HCT116 (cell line): ENCODE measurements around the gene SLC15A3. TPM values are rescaled to one million over a fixed set of nuclear protein-coding genes. Genes with fewer than 3 reads are reported as not detected.

ENCODE experiments used
- ATAC-seq: fragments of 200-7000 bp; cut with Tn5 transposase; 2 replicates; pipeline ENCODE4 v1.9.1; 2020; ENCODE audit warnings: mild to moderate bottlenecking, moderate library complexity
- BruUV-seq: library from RNA; stranded (reverse); fragments of 400-500 nt; replicated peaks from 2 replicates; lab custom pipeline; 2021; lab: Mats Ljungman, UMichigan
- CTCF ChIA-PET: fragments of 300-600 bp; sonication (Branson Sonifier 250); formaldehyde crosslinking; loops from one replicate; lab custom pipeline; 2021; ENCODE audit warnings: antibody characterized with exemption; lab: Charles Lee
- POLR2A ChIA-PET: fragments of 300-600, 350-600 bp; sonication (Branson Sonifier 250); formaldehyde crosslinking; loops from one replicate; lab custom pipeline; 2021; ENCODE audit warnings: antibody characterized with exemption; lab: Charles Lee
- RAD21 ChIA-PET, 2 experiments: fragments of 300-600 bp; sonication (Branson Sonifier 250); formaldehyde crosslinking; loops; one replicate each; lab custom pipeline; 2023; ENCODE audit warnings: low total read pairs in 2 of 2; ENCODE audit not compliant: uncharacterized antibody in 2 of 2, unreplicated experiment in 2 of 2, low non-redundant PET in 1 of 2; lab: Charles Lee
- DNase-seq: peaks from one replicate; pipeline ENCODE4 v3.0.0-alpha.2; 2010; ENCODE audit warnings: low read depth, low spot score
- H2AFZ ChIP-seq: fragments of 200-600 bp; shearing (Covaris generic), sonication (generic); 2 replicates; pipeline ENCODE4 v1.6.1; 2017; ENCODE audit warnings: low read depth, mixed run types, mixed read lengths, antibody characterized with exemption, low read length; ENCODE audit not compliant: poor library complexity, severe bottlenecking
- H3K27ac ChIP-seq: 2 replicates; pipeline ENCODE4 v1.5.1; 2012; ENCODE audit warnings: low read depth, low read length
- H3K27me3 ChIP-seq: fragments of 200-600 bp; sonication (generic); 2 replicates; pipeline ENCODE4 v1.6.1; 2016; ENCODE audit warnings: mixed run types, low read length, mixed read lengths; ENCODE audit not compliant: insufficient read depth
- H3K36me3 ChIP-seq, 2 experiments: fragments of 200-500 bp in 1 of 2; fragments of 200-600 bp in 1 of 2; sonication (Bioruptor generic) in 1 of 2; sonication (generic) in 1 of 2; 2 replicates each; pipeline versions ENCODE4 v1.5.1 to v1.6.1; 2014 to 2016; ENCODE audit warnings: low read length in 2 of 2, inconsistent platforms in 1 of 2, mixed read lengths in 1 of 2, mixed run types in 1 of 2; ENCODE audit not compliant: insufficient read depth in 2 of 2, control insufficient read depth in 1 of 2
- H3K4me1 ChIP-seq, 2 experiments: fragments of 200-600 bp in 1 of 2; sonication (generic) in 1 of 2; 2 replicates each; pipeline versions ENCODE4 v1.5.1 to v1.6.1; 2012 to 2017; ENCODE audit warnings: low read length in 2 of 2, inconsistent platforms in 1 of 2, mild to moderate bottlenecking in 1 of 2, mixed read lengths in 1 of 2, mixed run types in 1 of 2, moderate library complexity in 1 of 2; ENCODE audit not compliant: insufficient read depth in 2 of 2, control insufficient read depth in 1 of 2
- H3K4me2 ChIP-seq: fragments of 200-600 bp; sonication (generic); 2 replicates; pipeline ENCODE4 v1.6.1; 2017; ENCODE audit warnings: mixed run types, low read length, mixed read lengths
- H3K4me3 ChIP-seq, 2 experiments: fragments of 200-600 bp in 1 of 2; sonication (generic) in 1 of 2; replicated peaks in 1 of 2; 2 replicates each; pipeline ENCODE4 v1.5.1; 2011 to 2016; ENCODE audit warnings: low read length in 2 of 2, control low read depth in 1 of 2, low read depth in 1 of 2, mild to moderate bottlenecking in 1 of 2, mixed read lengths in 1 of 2, mixed run types in 1 of 2
- H3K79me2 ChIP-seq: fragments of 200-600 bp; sonication (generic); 2 replicates; pipeline ENCODE4 v1.6.1; 2017; ENCODE audit warnings: mild to moderate bottlenecking, mixed run types, low read length, moderate library complexity, mixed read lengths; ENCODE audit not compliant: insufficient read depth
- H3K9ac ChIP-seq: fragments of 200-600 bp; sonication (generic); 2 replicates; pipeline ENCODE4 v1.6.1; 2016; ENCODE audit warnings: low read length, mixed read lengths
- H3K9me2 ChIP-seq: fragments of 200-600 bp; sonication (generic), shearing (Covaris generic); 2 replicates; pipeline ENCODE4 v1.6.1; 2017; ENCODE audit warnings: mixed run types, mild to moderate bottlenecking, moderate library complexity; ENCODE audit not compliant: insufficient read depth
- H3K9me3 ChIP-seq, 2 experiments: fragments of 200-500 bp in 1 of 2; fragments of 200-600 bp in 1 of 2; sonication (Bioruptor generic) in 1 of 2; sonication (generic) in 1 of 2; 2 replicates each; pipeline ENCODE4 v1.6.1; 2014 to 2017; ENCODE audit warnings: low read length in 2 of 2, mixed read lengths in 2 of 2, inconsistent platforms in 1 of 2, low read depth in 1 of 2, mild to moderate bottlenecking in 1 of 2, mixed run types in 1 of 2, moderate library complexity in 1 of 2; ENCODE audit not compliant: control insufficient read depth in 1 of 2, insufficient read depth in 1 of 2
- H4K20me1 ChIP-seq: fragments of 200-600 bp; sonication (generic), shearing (Covaris generic); 2 replicates; pipeline ENCODE4 v1.6.1; 2017; ENCODE audit warnings: mixed run types, mild to moderate bottlenecking, moderate library complexity; ENCODE audit not compliant: insufficient read depth
- CEBPB ChIP-seq: IDR thresholded peaks from 2 replicates; pipeline ENCODE4 v1.6.1; 2012; ENCODE audit warnings: low read depth
- EZH2phosphoT487 ChIP-seq: fragments of 200-600 bp; IDR thresholded peaks from 2 replicates; pipeline ENCODE4 v1.6.1; 2018; ENCODE audit warnings: antibody characterized with exemption, borderline replicate concordance
- JUND ChIP-seq: IDR thresholded peaks from 2 replicates; pipeline ENCODE4 v1.6.1; 2012
- POLR2A ChIP-seq: IDR thresholded peaks from 2 replicates; pipeline ENCODE4 v1.7.0; 2011; ENCODE audit warnings: borderline replicate concordance; ENCODE audit not compliant: insufficient read depth, insufficient read length; ENCODE audit errors: extremely low read depth
- SIN3A ChIP-seq: IDR thresholded peaks from 2 replicates; pipeline ENCODE4 v1.6.1; 2012; ENCODE audit warnings: low read depth
- TCF7L2 ChIP-seq: IDR thresholded peaks from 2 replicates; pipeline ENCODE4 v1.7.0; 2011; ENCODE audit warnings: borderline replicate concordance, inconsistent platforms; ENCODE audit not compliant: insufficient read depth, insufficient read length; ENCODE audit errors: extremely low read depth
- ZFX ChIP-seq: fragments of 450-650 bp; IDR thresholded peaks from 2 replicates; pipeline ENCODE4 v1.6.1; 2017
- intact Hi-C: fragments of 100-400 bp; cut with micrococcal nuclease; formaldehyde crosslinking; loops from 2 replicates; pipeline ENCODE4 v1.10.0; 2022
- total RNA-seq: library from RNA; stranded (reverse); gene quantifications from one replicate; pipeline ENCODE4 v1.2.1, GENCODE V29; 2021; ENCODE audit not compliant: unreplicated experiment
- TF ChIP-seq, protein P1 (sequence below): IDR thresholded peaks from 2 replicates; pipeline ENCODE4 v1.6.1; 2012
- TF ChIP-seq, protein P2 (sequence below), 3 experiments: fragments of 200-600 bp in 1 of 3; sonication (generic) in 1 of 3; IDR thresholded peaks in 2 of 3; conservative IDR thresholded peaks in 1 of 3; 2 replicates each; pipeline ENCODE4 v1.5.1; 2012 to 2017; ENCODE audit warnings: low read depth in 2 of 3, low read length in 2 of 3, antibody characterized with exemption in 1 of 3, borderline replicate concordance in 1 of 3, control low read depth in 1 of 3, mild to moderate bottlenecking in 1 of 3, mixed read lengths in 1 of 3, mixed run types in 1 of 3, moderate library complexity in 1 of 3; ENCODE audit not compliant: insufficient read depth in 1 of 3
- TF ChIP-seq, protein P3 (sequence below): IDR thresholded peaks from 2 replicates; pipeline ENCODE4 v1.6.1; 2012

SLC15A3 gene
- total RNA-seq, 1 experiment from 2014 or later = not detected

DNA sequence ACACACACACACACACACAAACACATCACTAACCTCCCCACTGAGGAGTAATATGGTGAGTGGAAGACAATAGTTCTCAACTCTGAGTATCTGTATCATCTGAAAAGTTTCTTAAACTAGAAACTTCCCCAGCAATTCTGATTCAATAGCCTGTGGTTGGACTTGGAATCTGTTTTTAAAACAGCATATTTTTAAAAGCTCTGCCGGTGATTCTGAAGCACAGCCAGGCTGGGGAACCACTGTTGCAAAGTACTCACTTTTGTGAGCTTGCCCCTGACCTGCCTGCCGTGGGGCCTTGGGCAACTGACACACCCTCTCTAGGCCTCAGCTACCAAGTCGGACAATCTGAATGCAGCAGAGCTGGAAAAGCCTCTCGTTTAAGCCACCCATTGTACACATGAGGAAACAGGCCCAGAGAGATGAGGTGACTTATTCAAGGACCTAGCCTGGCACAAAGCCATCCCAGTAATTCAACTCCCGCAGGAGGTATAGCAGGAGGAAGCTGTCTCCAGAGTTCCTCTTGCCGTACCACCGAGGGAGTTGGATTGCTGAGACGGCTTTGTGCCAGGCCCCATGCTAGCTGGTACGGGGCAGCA is 8.9 kb downstream of the SLC15A3 start:
- TF ChIP-seq JUND = no peak
- TF ChIP-seq TCF7L2 = no peak
- TF ChIP-seq, protein P1, sequence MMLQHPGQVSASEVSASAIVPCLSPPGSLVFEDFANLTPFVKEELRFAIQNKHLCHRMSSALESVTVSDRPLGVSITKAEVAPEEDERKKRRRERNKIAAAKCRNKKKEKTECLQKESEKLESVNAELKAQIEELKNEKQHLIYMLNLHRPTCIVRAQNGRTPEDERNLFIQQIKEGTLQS = no peak
- no peak for TF ChIP-seq EZH2phosphoT487
- TF ChIP-seq SIN3A = no peak
- TF ChIP-seq, protein P2, sequence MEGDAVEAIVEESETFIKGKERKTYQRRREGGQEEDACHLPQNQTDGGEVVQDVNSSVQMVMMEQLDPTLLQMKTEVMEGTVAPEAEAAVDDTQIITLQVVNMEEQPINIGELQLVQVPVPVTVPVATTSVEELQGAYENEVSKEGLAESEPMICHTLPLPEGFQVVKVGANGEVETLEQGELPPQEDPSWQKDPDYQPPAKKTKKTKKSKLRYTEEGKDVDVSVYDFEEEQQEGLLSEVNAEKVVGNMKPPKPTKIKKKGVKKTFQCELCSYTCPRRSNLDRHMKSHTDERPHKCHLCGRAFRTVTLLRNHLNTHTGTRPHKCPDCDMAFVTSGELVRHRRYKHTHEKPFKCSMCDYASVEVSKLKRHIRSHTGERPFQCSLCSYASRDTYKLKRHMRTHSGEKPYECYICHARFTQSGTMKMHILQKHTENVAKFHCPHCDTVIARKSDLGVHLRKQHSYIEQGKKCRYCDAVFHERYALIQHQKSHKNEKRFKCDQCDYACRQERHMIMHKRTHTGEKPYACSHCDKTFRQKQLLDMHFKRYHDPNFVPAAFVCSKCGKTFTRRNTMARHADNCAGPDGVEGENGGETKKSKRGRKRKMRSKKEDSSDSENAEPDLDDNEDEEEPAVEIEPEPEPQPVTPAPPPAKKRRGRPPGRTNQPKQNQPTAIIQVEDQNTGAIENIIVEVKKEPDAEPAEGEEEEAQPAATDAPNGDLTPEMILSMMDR (IDR thresholded peaks at IDR 0.05 in 2 of 3, conservative IDR thresholded peaks at IDR 0.05 in 1 of 3; ENCODE audit: borderline replicate concordance in 1 of 3, insufficient read depth in 1 of 3, low read depth in 2 of 3, low read length in 2 of 3) = no peak
- no peak for TF ChIP-seq CEBPB
- TF ChIP-seq, protein P3, sequence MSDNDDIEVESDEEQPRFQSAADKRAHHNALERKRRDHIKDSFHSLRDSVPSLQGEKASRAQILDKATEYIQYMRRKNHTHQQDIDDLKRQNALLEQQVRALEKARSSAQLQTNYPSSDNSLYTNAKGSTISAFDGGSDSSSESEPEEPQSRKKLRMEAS = no peak
- no peak for TF ChIP-seq POLR2A
- TF ChIP-seq ZFX = no peak
- no peaks in the 10 kb centered on the region for H3K79me2 ChIP-seq
- H3K9me2 ChIP-seq = no peaks in the 10 kb centered on the region
- 0 out of 2 replicates have a peak, but pooled peaks cover 11% of the 10 kb centered on the region for H3K27me3 ChIP-seq
- CTCF ChIA-PET = no interaction called here
- H2AFZ ChIP-seq = no peak overlapping the region
- no peak overlapping the region for H3K4me2 ChIP-seq
- no peaks in the 10 kb centered on the region for H3K4me1 ChIP-seq
- no peaks in the 10 kb centered on the region for H3K9me3 ChIP-seq
- H3K27ac ChIP-seq = no peak overlapping the region
- RAD21 ChIA-PET = no interaction called here
- no peak for DNase-seq
- H3K9ac ChIP-seq = no peak overlapping the region
- no peaks in the 10 kb centered on the region for H4K20me1 ChIP-seq
- POLR2A ChIA-PET = no interaction called here
- ATAC-seq = no peak
- H3K4me3 ChIP-seq = no peak overlapping the region
- intact Hi-C loops = no loop called here
- no TSS peak for BruUV-seq
- no peaks in the 10 kb centered on the region for H3K36me3 ChIP-seq
